ENCODE data around the gene MEX3A.
"Not testable (repeated sequence)": the region's sequence is repeated elsewhere in the genome, so short reads cannot be mapped to it uniquely, and the experiment has no call there.

MEX3A gene

GRCh38 chr1:156078728-156079127 is 3.5 kb downstream of the MEX3A start:
- DNase-seq = no peak

GRCh38 chr1:156077430-156077760 is 4.9 kb downstream of the MEX3A start:
- no peak for DNase-seq

GRCh38 chr1:156076609-156077429 is 5.4 kb downstream of the MEX3A start:
- no peak for DNase-seq

- DNase-seq = no peak
Measured at GRCh38 chr1:156075775-156076204, 6.5 kb downstream of the MEX3A start.

- DNase-seq = no peak
Measured at GRCh38 chr1:156075162-156075561, 7.1 kb downstream of the MEX3A start.

GRCh38 chr1:156074661-156075060 is 7.6 kb downstream of the MEX3A start:
- DNase-seq = no peak

- no peak for DNase-seq
Measured at GRCh38 chr1:156073740-156074139, 8.5 kb downstream of the MEX3A start.

- DNase-seq = no peak
Measured at GRCh38 chr1:156073110-156073687, 9.1 kb downstream of the MEX3A start.

- DNase-seq = no peak
Measured at GRCh38 chr1:156072251-156072650, 10.0 kb downstream of the MEX3A start.

GRCh38 chr1:156071332-156071816 is 10.9 kb downstream of the MEX3A start:
- not testable (repeated sequence) for DNase-seq

GRCh38 chr1:156070548-156070947 is 11.7 kb downstream of the MEX3A start:
- no peak for DNase-seq

GRCh38 chr1:156069490-156070455 is 12.5 kb downstream of the MEX3A start:
- DNase-seq = no peak

- DNase-seq = no peak
Measured at GRCh38 chr1:156067262-156067661, 15.0 kb downstream of the MEX3A start.

- no peak for DNase-seq
Measured at GRCh38 chr1:156065871-156066270, 16.4 kb downstream of the MEX3A start.

GRCh38 chr1:156065212-156065611 is 17.1 kb downstream of the MEX3A start:
- no peak for DNase-seq

- no peak for DNase-seq
Measured at GRCh38 chr1:156064615-156065014, 17.6 kb downstream of the MEX3A start.

GRCh38 chr1:156063997-156064285 is 18.3 kb downstream of the MEX3A start:
- no peak for DNase-seq

GRCh38 chr1:156062189-156062588 is 20.1 kb downstream of the MEX3A start:
- DNase-seq = no peak

GRCh38 chr1:156060937-156061636 is 21.2 kb downstream of the MEX3A start, which contains the start of gene RAB25:
Gene RAB25, plus strand, starts transcription at chr1:156061160. Its CDS starts 241 bp downstream, at chr1:156061401.
- DNase-seq = no peak

GRCh38 chr1:156056326-156056849 is 25.9 kb downstream of the MEX3A start:
- no peak for DNase-seq

- DNase-seq = no peak
Measured at GRCh38 chr1:156055281-156056048, 26.8 kb downstream of the MEX3A start.

Data from stimulated activated CD4-positive, alpha-beta T cell treated with anti-CD3 and anti-CD28 coated beads, Interleukin-4, amount 100 ng/mL, for 24 hours (primary cell).